GM19240 (cell line): ENCODE data around the gene CUL3.
"Not testable (repeated sequence)": the region's sequence is repeated elsewhere in the genome, so short reads cannot be mapped to it uniquely, and the experiment has no call there.

ENCODE experiments used
- DNase-seq: peaks from one replicate; pipeline ENCODE4 v3.0.0; 2011; ENCODE audit warnings: low spot score; ENCODE audit not compliant: insufficient read length

The CUL3 gene

GRCh38 chr2:224585211-224586088 lies at the start of gene CUL3:
Gene CUL3 (minus strand): TSS chr2:224585363. CDS start chr2:224585009, 354 bp downstream.
- DNase-seq, result peak; percentile 83

- no peak for DNase-seq
Measured at GRCh38 chr2:224630659-224631550, 45.7 kb upstream of the CUL3 start.

- DNase-seq, result no peak
Measured at GRCh38 chr2:224628416-224628815, 43.3 kb upstream of the CUL3 start.

DNA sequence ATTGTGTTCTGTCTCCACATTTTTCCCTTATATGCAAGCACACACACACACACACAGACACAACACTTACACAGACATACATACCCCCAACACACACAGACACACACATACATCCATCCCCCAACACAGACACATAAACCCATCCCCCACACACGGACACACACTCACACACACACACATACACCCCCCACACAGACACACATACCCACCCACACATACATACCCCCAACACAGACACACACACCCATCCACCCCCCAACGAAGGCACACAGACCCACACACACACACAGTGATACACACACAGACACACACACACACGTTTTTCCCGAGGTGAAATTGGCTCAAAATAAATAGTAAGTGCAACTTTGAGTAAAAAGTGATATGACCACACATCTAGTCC lies 41.6 kb upstream of the CUL3 start:
- no peak for DNase-seq

GRCh38 chr2:224613543-224614286 lies 28.6 kb upstream of the CUL3 start:
- no peak for DNase-seq

- DNase-seq, result no peak
Measured at GRCh38 chr2:224612578-224612977, 27.4 kb upstream of the CUL3 start.

- no peak for DNase-seq
Measured at GRCh38 chr2:224611938-224612337, 26.8 kb upstream of the CUL3 start.

- DNase-seq, result no peak
Measured at GRCh38 chr2:224608104-224608503, 22.9 kb upstream of the CUL3 start.

DNA sequence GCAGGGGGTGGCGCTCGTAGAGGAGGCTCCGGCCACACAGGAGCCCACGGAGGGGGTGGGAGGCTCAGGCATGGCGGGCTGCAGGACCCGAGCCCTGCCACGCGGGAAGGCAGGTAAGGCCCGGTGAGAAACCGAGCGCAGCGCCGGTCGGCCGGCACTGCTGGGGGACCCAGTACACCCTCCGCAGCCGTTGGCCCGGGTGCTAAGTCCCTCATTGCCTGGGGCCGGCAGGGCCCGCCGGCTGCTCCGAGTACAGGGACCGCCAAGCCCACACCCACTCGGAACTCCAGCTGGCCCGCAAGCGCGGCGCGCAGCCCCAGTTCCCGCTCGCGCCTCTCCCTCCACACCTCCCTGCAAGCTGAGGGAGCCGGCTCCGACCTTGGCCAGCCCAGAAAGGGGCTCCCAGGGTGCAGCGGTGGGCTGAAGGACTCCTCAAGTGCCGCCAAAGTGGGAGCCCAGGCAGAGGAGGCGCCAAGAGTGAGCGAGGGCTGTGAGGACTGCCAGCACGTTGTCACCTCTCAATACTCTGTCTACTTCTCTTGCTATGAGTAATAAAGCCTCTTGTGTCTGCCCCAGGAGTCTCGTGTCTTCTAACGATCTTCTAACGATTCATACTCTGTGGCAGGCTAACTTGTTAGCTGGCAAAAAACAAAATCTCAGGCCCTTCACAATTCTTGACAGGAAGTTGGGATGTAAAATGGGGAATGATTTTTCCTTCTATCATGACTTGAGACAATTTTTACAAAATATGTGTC lies 18.8 kb upstream of the CUL3 start:
- not testable (repeated sequence) for DNase-seq

DNA sequence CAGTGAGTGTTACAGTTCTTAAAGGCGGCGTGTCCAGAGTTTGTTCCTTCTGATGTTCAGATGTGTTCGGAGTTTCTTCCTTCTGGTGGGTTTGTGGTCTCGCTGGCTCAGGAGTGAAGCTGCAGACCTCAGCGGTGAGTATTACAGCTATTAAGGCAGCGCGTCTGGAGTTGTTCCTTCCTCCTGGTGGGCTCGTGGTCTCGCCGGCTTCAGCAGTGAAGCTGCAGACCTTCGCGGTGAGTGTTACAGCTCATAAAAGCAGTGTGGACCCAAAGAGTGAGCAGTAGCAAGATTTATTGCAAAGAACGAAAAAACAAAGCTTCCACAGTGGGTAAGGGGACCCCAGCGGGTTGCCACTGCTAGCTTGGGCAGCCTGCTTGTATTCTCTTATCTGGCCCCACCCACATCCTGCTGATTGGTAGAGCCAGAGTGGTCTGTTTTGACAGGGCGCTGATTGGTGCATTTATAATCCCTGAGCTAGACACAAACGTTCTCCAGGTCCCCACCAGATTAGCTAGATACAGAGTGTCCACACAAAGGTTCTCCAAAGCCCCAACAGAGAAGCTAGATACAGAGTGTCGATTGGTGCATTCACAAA lies 17.7 kb upstream of the CUL3 start:
- DNase-seq, result not testable (repeated sequence)

GRCh38 chr2:224601923-224602322 lies 16.8 kb upstream of the CUL3 start:
- DNase-seq, result no peak

GRCh38 chr2:224598678-224599077 lies 13.5 kb upstream of the CUL3 start:
- DNase-seq, result no peak

DNA sequence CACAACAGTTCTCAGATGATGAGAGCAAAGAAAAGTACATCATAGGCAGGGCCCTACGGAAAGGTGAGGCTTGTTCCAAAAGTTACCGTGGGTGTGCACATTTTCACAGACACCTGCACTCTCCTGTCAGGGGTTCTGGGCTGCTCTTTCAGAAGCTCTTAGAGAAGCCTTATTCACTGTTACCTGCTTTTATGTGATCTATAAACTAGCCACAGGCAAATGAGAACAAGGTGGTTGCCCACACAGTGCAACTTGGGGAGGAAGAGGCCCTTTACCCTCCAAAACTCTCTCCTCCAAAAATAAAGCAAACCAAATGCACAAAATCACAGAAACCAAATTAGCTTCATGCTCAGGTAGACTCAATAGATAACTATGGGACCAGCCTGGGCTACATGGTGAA lies 11.1 kb upstream of the CUL3 start:
- DNase-seq, result no peak

- DNase-seq, result no peak
Measured at GRCh38 chr2:224595518-224595917, 10.4 kb upstream of the CUL3 start.

- no peak for DNase-seq
Measured at GRCh38 chr2:224594840-224595239, 9.7 kb upstream of the CUL3 start.

DNA sequence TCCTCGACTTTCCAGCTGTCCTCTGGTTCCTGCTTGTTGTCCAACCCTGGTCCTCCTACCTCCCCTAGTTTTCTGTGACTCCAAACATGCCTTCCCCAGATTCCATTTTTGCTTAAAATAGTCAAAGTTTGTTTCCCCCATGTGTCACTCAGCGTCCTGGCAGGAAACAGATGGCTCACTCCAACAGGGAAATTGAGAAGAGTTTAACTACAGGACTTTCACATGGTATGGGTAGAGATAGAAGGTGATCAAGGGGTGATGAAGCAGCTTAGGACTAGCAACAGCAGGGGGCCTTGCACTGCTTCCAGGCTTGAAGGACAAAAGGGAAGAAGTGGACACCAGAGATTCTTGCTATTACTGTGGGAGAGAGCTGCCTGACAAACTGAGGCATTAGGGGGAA lies 6.1 kb upstream of the CUL3 start:
- DNase-seq, result no peak

- no peak for DNase-seq
Measured at GRCh38 chr2:224586127-224586695, 1.0 kb upstream of the CUL3 start.

GRCh38 chr2:224584785-224585210 lies 365 bp downstream of the CUL3 start:
- DNase-seq, result no peak

DNA sequence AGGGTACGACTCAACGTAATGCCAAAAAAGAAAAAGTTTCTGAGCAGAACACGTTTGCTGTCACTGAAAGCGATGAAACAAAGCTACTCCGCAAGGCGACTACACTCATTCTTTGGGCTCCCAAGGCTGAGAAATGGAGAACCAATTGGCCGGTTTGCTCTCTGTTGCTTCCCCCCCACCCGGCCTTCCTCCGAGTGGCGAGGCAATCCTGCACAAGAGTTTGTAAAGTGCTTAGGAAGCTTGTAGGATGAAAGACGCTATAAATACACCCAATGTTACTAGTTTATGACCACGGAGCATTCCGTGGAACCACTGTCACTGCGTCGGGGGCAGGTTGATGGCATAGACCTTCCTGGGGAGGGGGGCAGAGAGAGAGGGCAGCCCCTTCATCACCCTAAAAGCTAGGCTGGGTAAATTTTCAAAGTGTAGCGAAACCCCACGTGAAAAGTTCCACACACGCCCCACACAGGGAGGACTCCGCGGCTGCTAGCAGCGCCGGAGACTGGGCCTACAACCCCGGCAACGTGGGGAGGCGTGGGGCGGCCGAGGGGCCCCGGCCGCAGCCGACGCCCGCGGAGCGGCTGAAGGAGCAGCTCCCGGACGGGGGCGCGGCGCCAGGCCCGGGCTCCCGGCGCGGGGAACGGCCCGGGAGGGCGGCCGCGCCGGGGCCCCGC lies 915 bp downstream of the CUL3 start:
- DNase-seq, result no peak
